H7 (cell line): Measurements from ENCODE around the gene URB1. TPM values are rescaled to one million over a fixed set of nuclear protein-coding genes. Genes with fewer than 3 reads are reported as not detected.

ENCODE experiments used
- DNase-seq: peaks from one replicate; pipeline ENCODE4 v3.0.0; 2012
- H3K27me3 ChIP-seq: 2 replicates; pipeline ENCODE4 v1.6.0; 2011; ENCODE audit warnings: mild to moderate bottlenecking, low read length; ENCODE audit not compliant: control insufficient read depth, insufficient read depth
- H3K36me3 ChIP-seq: replicated peaks from 2 replicates; pipeline ENCODE4 v1.5.1; 2011; ENCODE audit warnings: low read length; ENCODE audit not compliant: control insufficient read depth, insufficient read depth
- H3K4me3 ChIP-seq: 2 replicates; pipeline ENCODE4 v1.5.1; 2011; ENCODE audit warnings: low read depth, mild to moderate bottlenecking, control low read depth, low read length, moderate library complexity; ENCODE audit not compliant: insufficient read depth
- total RNA-seq: library from RNA; depleted of rRNA; stranded (reverse); fragments of >200 nt; shearing (Covaris generic); gene quantifications from 2 replicates; pipeline ENCODE4 v1.2.3, GENCODE V29; 2014

The URB1 gene
- total RNA-seq, 1 experiment from 2014 or later = 23.3 TPM

DNA sequence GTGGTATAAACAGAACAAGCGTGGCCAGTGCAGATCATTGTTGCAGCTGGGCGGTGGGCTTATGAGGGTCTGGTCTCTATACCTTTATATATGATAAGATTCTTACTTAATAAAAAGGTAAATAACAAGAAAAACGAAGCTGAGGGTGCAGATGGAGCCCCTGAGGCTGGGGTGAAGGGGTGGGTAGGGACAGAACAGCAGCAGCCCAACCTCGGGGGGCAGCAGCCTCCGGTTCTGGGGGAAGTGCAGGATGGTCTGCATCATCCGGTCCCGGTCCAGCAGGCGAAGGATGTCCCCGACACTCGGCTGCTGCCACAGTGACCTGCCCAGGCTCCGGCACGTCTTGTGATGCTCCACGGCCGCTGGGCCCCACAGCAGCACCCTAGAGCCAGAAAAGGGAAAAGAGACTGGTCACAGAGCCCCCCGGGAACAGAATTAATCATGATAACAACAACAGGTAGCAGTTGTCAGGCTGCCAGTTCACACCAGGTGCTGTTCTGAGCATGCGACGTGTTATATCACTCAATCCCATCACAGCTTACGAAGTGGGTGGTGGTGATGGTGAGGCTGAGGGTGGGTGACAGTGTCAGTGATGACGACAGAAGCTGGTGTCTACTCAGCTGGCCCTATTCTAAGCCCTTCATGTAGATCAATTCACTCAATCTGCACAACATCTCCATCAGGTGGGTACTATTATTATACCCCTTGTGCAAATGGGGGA lies 58.7 kb downstream of the URB1 start:
- no peak overlapping the region for H3K4me3 ChIP-seq
- peaks cover 33% of the 10 kb centered on the region for H3K36me3 ChIP-seq
- H3K27me3 ChIP-seq = no peaks in the 10 kb centered on the region
- no peak for DNase-seq

DNA sequence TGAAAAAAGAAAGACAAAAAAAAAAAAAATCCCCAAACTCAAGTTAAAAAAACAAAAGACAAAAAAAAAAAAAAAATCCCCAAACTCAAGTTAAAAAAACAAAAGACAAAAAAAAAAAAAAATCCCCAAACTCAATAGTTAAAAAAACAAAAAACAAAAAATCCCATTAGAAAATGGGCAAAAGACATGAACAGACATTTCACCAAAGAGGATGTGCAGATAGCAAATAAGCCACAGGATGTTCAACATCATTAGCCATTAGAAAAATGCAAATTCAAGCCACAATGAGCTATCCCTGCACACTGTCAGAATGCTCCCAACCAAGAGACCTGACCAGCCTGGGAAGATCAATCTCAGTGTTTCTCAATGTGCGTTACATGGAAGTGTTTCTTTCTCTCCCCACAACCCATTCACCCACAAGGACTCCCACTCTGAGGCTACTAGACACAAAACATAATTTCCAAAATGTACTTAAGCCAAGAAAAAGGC lies 60.3 kb downstream of the URB1 start:
- Histone ChIP-seq H3K4me3 (no peak overlapping the region), H3K27me3 (no peaks in the 10 kb centered on the region), H3K36me3 (peaks cover 28% of the 10 kb centered on the region)
- DNase-seq = no peak

DNA sequence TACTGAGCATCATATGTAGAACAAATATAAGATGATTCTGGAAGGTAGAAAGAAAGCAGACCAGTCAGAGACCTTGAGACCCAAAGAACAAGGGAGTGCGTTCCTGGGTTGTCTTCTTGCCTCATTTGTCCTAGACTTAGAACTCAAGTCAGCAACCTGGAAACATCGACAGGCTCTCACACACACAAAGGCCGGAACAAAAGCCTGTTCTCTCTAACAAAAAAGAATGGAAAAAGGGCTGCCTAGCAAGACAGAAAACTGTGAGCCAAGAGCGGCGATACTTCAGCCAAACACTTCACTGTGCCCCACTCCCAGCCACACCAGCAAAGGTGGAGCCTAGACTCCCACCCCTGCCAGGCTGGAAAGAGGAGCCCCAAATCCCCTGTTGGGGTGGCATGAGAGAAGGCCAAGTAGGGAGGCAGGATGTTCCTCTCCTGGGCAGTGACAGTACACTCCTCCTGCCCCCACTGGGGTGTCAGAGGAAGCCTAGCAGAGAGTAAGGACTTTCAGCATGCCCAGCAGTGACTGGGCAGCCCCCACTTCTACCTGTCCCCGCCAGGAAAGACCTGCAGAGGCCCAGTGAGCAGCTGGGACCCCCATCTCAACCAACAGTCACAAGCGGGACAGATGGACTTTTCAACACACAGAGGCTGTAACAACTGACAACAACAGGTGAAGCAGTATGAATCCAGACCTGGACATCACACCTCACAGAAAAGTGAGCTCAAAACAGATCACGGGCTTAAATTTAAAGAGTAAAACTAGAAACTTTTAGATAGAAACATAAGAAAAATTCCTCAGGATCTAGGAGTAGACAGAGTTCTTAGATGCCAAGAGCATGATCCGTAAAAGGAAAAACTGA lies 61.1 kb downstream of the URB1 start:
- DNase-seq = no peak
- H3K4me3 ChIP-seq = no peak overlapping the region
- peaks cover 22% of the 10 kb centered on the region for H3K36me3 ChIP-seq

DNA sequence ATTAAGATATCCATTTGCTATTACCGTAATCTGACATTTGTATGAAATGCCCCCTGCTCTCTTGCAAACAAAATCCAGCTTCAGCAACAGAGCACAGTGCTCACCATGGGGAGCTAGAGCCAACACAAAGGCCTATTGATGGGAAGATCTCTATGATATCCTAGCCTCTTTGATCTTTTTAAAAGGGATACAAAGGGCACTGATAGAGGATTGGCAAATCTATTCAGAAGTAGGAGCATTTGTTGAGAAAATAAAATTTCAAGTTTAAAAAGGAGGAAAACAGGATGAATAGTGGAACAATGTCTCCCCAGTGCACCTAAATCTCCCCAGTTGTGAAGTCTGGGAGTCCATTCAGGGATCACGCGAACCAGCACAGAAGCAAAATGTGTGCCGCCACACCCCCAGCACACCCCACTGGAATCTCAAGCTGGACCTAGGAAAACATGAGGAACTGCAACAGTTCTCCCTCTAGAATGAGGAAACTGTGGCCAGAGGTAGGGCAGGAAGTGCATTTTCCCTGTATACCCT lies 62.0 kb downstream of the URB1 start:
- Histone ChIP-seq H3K36me3 (peaks cover 23% of the 10 kb centered on the region), H3K4me3 (no peak overlapping the region), H3K27me3 (no peaks in the 10 kb centered on the region)
- no peak for DNase-seq

More for the DNA sequence above, 61.1 kb downstream of the URB1 start:
- no peaks in the 10 kb centered on the region for H3K27me3 ChIP-seq

DNA sequence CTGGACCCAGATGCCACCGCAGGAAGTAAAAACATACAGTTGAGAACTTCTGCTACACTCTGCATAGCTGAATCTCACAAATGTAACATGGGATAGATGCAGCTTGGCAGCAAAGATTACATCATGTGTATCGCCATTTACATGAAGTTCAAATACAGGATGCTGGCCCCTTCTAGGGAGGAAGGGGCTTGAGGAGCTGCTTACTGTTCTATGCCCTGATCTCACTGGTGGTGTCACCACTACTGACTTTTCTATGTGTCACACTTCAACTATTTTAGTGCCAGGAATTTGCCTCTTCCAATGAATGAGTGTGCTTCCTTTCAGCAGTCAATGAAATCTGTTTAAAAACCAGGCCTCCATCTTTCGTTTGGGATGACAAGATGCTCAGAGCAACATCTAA lies 63.0 kb downstream of the URB1 start:
- Histone ChIP-seq H3K36me3 (peaks cover 19% of the 10 kb centered on the region), H3K27me3 (no peaks in the 10 kb centered on the region), H3K4me3 (no peak overlapping the region)
- no peak for DNase-seq

DNA sequence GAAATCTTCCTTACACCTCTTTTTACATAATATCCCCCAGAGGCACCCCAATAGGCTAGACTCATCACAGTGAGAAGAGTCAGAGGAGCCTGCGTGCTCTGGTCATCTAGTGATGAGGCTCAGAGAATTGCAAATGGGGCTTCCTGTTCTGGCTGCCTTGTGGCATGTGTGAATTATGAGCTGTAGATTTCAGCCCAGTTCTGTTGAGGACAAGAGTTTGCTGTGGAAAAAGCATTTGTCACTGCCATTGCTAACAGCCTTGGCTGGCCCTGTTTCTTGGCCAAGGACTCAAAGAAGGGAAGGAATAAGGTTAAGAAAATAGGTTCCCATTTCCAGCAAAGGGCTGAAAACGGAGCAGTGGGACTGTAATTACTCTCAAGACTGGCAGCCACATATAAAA lies 63.5 kb downstream of the URB1 start:
- Histone ChIP-seq H3K27me3 (no peaks in the 10 kb centered on the region), H3K36me3 (peaks cover 19% of the 10 kb centered on the region), H3K4me3 (no peak overlapping the region)
- no peak for DNase-seq

DNA sequence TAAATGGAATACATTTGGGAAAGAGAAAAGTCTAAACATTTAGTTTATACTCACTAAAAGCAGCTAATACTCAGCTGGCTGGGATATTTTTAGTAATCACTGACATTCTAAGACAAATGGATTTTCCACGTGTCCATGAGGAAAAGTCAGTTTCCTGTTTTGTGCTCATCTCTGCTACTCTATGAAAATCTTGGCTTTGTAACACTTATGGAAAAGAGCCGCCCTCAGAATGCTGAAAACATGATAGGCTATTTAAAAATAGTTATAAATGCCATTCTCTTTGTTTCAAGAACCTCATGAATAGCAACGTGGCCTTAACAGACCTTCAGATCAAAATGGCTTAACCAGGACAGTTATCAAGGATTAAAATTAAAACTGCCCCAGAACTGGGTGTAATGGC lies 64.2 kb downstream of the URB1 start:
- Histone ChIP-seq H3K4me3 (no peak overlapping the region), H3K27me3 (no peaks in the 10 kb centered on the region), H3K36me3 (peaks cover 18% of the 10 kb centered on the region)
- no peak for DNase-seq

DNA sequence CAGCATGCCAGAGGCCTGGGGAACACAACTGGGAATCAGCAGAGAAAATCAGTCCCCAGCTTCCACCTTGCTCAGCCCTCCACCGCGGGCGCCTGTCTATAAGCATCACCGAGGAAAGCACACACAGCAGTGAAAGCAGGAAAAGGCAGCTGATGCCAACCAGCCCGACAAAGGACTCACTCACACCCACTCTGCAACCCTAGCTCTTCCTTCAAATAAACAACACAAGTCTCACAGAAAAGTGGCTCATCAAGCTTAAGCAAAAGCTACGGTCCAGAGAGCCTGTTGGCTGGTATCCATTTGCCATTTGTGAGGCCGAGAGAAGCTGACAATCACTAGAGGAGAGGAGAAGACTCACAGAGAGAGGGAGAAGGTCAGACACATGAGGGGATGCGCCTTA lies 67.1 kb downstream of the URB1 start:
- Histone ChIP-seq H3K27me3 (no peaks in the 10 kb centered on the region), H3K36me3 (peaks cover 32% of the 10 kb centered on the region), H3K4me3 (no peak overlapping the region)
- DNase-seq = no peak

DNA sequence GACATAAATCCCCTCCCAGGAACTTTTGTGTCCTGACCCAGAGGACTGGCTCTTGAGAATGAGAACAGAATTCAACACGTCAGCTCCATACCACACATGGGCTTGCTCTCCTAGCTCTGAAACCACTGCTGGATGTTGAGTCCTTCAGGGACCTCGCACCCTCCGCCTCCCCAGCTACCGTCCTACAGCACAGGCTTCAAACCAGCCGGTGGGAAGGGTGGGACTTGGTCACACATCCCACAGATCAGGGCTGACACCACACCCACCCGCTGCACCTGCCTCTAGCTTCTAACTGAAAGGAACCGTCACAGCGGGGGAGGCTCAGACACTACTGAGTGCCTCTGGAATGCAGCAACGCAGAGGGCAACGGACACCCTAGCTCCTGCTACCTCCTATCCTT lies 70.1 kb downstream of the URB1 start:
- H3K36me3 ChIP-seq = peaks cover 50% of the 10 kb centered on the region
- no peak overlapping the region for H3K4me3 ChIP-seq
- no peaks in the 10 kb centered on the region for H3K27me3 ChIP-seq
- no peak for DNase-seq

DNA sequence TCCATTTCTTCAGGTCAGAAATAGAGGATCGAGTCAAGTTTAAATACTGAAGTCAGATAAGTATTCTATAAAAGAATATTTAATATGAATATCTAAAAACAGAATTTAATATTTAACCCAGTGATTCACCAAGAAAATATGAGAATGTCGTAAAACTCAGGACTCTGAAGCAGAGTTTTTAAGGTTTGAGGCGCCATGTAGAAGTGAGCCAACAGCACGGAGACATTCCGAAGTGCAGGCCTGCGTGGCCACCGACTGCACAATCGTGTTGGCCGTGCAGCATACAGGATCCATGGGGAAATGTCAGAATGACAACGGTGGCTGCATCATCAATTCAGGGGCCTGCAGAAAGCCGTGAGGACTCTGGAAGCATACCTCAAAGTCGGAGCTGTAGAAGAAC lies 70.7 kb downstream of the URB1 start:
- peaks cover 55% of the 10 kb centered on the region for H3K36me3 ChIP-seq

DNA sequence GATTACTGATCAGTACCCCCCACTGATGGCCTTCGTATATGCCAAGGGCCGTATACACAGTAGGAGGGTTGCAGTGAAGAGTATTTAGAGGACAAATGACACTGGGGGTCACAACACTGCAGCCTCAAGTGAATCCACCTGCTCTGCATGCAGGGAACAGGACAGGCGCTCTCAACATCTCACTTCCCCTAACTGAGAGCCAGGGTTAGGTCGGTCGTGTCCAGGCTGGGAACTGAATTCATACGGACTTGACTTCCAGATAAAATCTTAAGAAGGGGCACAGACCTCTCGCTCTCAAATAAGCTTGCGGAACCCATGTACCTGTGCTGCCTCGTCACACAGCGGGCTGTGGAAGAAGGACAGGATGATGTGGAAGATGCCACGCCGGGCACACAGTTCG lies 71.3 kb downstream of the URB1 start:
- no peak overlapping the region for H3K4me3 ChIP-seq
- H3K36me3 ChIP-seq = peaks cover 60% of the 10 kb centered on the region
- no peaks in the 10 kb centered on the region for H3K27me3 ChIP-seq
- no peak for DNase-seq

More for the DNA sequence above, 70.7 kb downstream of the URB1 start:
- DNase-seq = no peak
- no peaks in the 10 kb centered on the region for H3K27me3 ChIP-seq
- H3K4me3 ChIP-seq = no peak overlapping the region

DNA sequence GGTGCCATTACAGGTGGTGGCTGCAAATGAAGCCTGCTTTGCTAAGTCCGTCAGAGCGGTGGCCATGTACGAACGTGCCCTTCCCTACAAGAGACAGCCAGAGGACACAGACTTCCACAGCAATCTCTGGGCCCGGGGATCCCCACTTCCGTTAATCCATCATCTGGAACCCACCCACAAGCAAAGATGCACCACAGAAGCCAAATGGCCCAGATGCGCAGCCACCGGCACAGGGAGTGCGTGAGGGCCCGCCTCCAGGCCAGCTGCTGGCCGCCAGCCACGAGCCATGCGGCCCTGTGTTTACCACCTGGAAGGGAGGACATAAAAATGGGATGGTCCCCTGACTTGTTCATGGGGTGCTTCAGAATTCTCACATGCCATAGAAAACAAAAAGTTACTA lies 72.1 kb downstream of the URB1 start:
- DNase-seq = no peak
- Histone ChIP-seq H3K36me3 (peaks cover 62% of the 10 kb centered on the region), H3K27me3 (no peaks in the 10 kb centered on the region), H3K4me3 (no peak overlapping the region)

DNA sequence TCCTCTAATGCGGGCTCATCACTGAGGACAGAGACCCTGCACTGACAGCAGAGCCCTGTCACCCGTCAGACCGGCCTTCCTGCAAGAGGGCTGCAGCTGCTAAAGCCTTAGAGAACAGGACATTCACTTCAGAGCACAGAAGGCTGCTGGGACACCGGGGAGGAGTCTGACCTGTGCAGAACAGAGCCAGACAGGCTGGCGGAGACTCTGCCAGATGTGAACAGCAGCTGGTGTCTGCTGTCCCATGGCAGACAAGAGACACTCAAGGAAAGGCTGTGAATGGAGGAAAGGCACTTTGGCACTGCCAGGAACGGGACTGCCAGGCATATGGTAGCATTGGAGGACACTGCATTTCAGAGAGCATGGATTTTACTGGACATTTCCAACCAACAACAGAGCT lies 72.8 kb downstream of the URB1 start:
- DNase-seq = no peak
- Histone ChIP-seq H3K27me3 (no peaks in the 10 kb centered on the region), H3K36me3 (peaks cover 63% of the 10 kb centered on the region), H3K4me3 (no peak overlapping the region)

DNA sequence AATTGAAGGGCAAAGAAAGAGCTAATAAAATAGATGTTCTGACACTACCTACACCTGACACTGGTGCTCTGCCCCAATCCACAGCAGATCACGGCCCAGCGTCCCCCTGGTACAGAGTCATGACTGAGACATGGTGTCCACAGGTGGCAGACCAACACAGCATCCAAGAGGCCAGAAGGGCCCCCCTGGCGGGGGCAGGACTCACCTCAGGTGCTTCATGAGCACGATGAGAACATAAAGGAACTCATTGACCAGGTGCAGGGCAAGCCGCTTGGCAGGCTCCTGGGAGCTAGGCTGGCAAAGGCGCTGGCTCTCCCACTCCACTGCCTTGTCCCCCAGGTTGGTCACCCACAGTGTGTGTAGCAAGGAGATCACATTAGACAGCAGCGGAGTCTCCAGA lies 73.8 kb downstream of the URB1 start:
- DNase-seq = no peak
- Histone ChIP-seq H3K27me3 (no peaks in the 10 kb centered on the region), H3K36me3 (peaks cover 61% of the 10 kb centered on the region), H3K4me3 (no peak overlapping the region)

DNA sequence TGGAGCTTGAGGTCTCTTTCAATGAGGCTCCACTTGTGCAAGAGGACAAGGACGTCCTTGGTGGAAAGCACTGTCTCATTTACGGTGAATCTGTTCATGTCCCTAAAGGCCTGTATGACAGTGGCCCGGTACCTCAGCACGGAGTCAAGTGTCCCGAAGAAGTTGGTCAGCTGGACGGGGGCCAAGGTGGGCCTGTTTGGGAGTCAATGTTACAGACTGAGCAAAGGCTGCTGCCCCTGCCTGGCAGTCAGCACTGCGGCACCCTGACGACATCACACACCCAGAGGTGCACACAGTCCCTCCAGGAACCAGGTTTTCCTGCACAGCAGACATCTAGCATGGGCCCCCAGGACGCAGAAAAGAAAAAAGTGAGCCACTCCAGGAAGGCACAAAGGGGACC lies 75.1 kb downstream of the URB1 start:
- no peaks in the 10 kb centered on the region for H3K27me3 ChIP-seq

More for the DNA sequence above, 75.1 kb downstream of the URB1 start:
- H3K36me3 ChIP-seq = peaks cover 57% of the 10 kb centered on the region
- no peak overlapping the region for H3K4me3 ChIP-seq
- no peak for DNase-seq
